HepG2 (cell line): Measurements from ENCODE around the gene C1orf74. TPM values are rescaled to one million over a fixed set of nuclear protein-coding genes. Genes with fewer than 3 reads are reported as not detected.

Experiments used
- ATAC-seq: fragments of 200-7000 bp; cut with Tn5 transposase; 3 replicates; pipeline ENCODE4 v1.9.1; 2020; ENCODE audit warnings: mild to moderate bottlenecking, moderate library complexity
- BruUV-seq: library from RNA; stranded (reverse); fragments of 400-500 nt; replicated peaks from 2 replicates; lab custom pipeline; 2021; lab: Mats Ljungman, UMichigan
- CTCF ChIA-PET: fragments of 300-600 bp; formaldehyde crosslinking; extraction: SDS; loops from one replicate; lab custom pipeline; 2021; ENCODE audit warnings: low total read pairs, inconsistent platforms, low intra/inter-chr PET ratio; lab: Yijun Ruan, JAX
- POLR2A ChIA-PET: fragments of 350-600 bp; sonication (Branson Sonifier 250); formaldehyde crosslinking; loops from one replicate; lab custom pipeline; 2020; ENCODE audit warnings: antibody characterized with exemption, inconsistent platforms; lab: Yijun Ruan, JAX
- DNase-seq: peaks from one replicate; pipeline ENCODE4 v3.0.0-alpha.2; 2015; ENCODE audit warnings: low spot score
- FAIRE-seq: peaks from 3 replicates; lab custom pipeline; 2011; peaks lifted over from hg19 to GRCh38; lab: Jason Lieb, UNC
- H2AFZ ChIP-seq: one replicate; pipeline ENCODE4 v1.6.1; 2011; ENCODE audit warnings: low read length, inconsistent platforms
- H3K27ac ChIP-seq: fragments of 300-600 bp; 3 replicates; pipeline ENCODE4 v1.8.0; 2011; ENCODE audit warnings: mixed run types, mild to moderate bottlenecking, mixed read lengths, low read length, inconsistent platforms; ENCODE audit not compliant: insufficient read depth; ENCODE audit errors: extremely low read length
- H3K27me3 ChIP-seq, 2 experiments: fragments of 200-600 bp in 1 of 2; 2 replicates in 1 of 2; 3 replicates in 1 of 2; pipeline versions ENCODE4 v1.6.0 to v1.8.0; 2011; ENCODE audit warnings: low read length in 2 of 2, mild to moderate bottlenecking in 2 of 2, moderate library complexity in 2 of 2, inconsistent platforms in 1 of 2; ENCODE audit not compliant: insufficient read depth in 2 of 2, control insufficient read depth in 1 of 2
- H3K36me3 ChIP-seq, 2 experiments: fragments of 200-600 bp in 1 of 2; replicated peaks in 1 of 2; 2 replicates in 1 of 2; 3 replicates in 1 of 2; pipeline versions ENCODE4 v1.5.1 to v1.8.0; 2011; ENCODE audit warnings: low read length in 2 of 2, inconsistent platforms in 1 of 2; ENCODE audit not compliant: insufficient read depth in 2 of 2, control insufficient read depth in 1 of 2
- H3K4me1 ChIP-seq: 2 replicates; pipeline ENCODE4 v1.5.1; 2012; ENCODE audit warnings: low read length, inconsistent platforms; ENCODE audit not compliant: insufficient read depth
- H3K4me2 ChIP-seq: 2 replicates; pipeline ENCODE4 v1.6.0; 2011; ENCODE audit warnings: low read depth, low read length, inconsistent platforms
- H3K4me3 ChIP-seq, 3 experiments: fragments of 200-600 bp in 1 of 3; sonication (generic), shearing (Covaris generic) in 1 of 3; replicated peaks in 1 of 3; 2 replicates each; pipeline ENCODE4 v1.5.1; 2011 to 2016; ENCODE audit warnings: low read length in 3 of 3, inconsistent platforms in 2 of 3, low read depth in 2 of 3, mild to moderate bottlenecking in 2 of 3, control low read depth in 1 of 3, mixed read lengths in 1 of 3; ENCODE audit not compliant: insufficient read depth in 1 of 3
- H3K79me2 ChIP-seq: one replicate; pipeline ENCODE4 v1.6.1; 2011; ENCODE audit warnings: low read length, inconsistent platforms; ENCODE audit not compliant: insufficient read depth
- H3K9ac ChIP-seq: 2 replicates; pipeline ENCODE4 v1.6.0; 2011; ENCODE audit warnings: mild to moderate bottlenecking, low read depth, low read length, inconsistent platforms; ENCODE audit not compliant: insufficient read depth
- H3K9me3 ChIP-seq: 2 replicates; pipeline ENCODE4 v1.5.1; 2012; ENCODE audit warnings: mild to moderate bottlenecking, low read length
- H4K20me1 ChIP-seq: 2 replicates; pipeline ENCODE4 v1.6.0; 2011; ENCODE audit warnings: inconsistent platforms, mild to moderate bottlenecking, low read length, moderate library complexity; ENCODE audit not compliant: insufficient read depth
- TMF1 ChIP-seq: sonication (generic); formaldehyde crosslinking; IDR thresholded peaks from 2 replicates; pipeline ENCODE4 v1.8.1; 2022; ENCODE audit warnings: low read depth, missing genetic modification reagents
- ZKSCAN8 ChIP-seq: IDR thresholded peaks from 2 replicates; pipeline ENCODE4 v1.6.1; 2016; ENCODE audit warnings: borderline replicate concordance, missing genetic modification reagents, missing compliant biosample characterization
- ZNF160 ChIP-seq: sonication (generic); formaldehyde crosslinking; IDR thresholded peaks from 2 replicates; pipeline ENCODE4 v1.8.0; 2022; ENCODE audit warnings: mild to moderate bottlenecking, inconsistent platforms, missing genetic modification reagents
- ZNF256 ChIP-seq: sonication (generic); formaldehyde crosslinking; conservative IDR thresholded peaks from 2 replicates; pipeline ENCODE4 v1.4.0; 2020; ENCODE audit warnings: missing genetic modification reagents
- ZNF431 ChIP-seq: sonication (generic); formaldehyde crosslinking; IDR thresholded peaks from 2 replicates; pipeline ENCODE4 v1.9.0; 2022; ENCODE audit warnings: missing genetic modification reagents, low read depth, mild to moderate bottlenecking, borderline replicate concordance
- ZNF589 ChIP-seq: sonication (generic); formaldehyde crosslinking; conservative IDR thresholded peaks from 2 replicates; pipeline ENCODE4 v1.8.0; 2022; ENCODE audit warnings: mild to moderate bottlenecking, moderate library complexity, missing genetic modification reagents
- ZNF891 ChIP-seq: sonication (generic); formaldehyde crosslinking; IDR thresholded peaks from 2 replicates; pipeline ENCODE4 v1.5.0; 2020; ENCODE audit warnings: mild to moderate bottlenecking, missing genetic modification reagents
- WGBS: methylation state at CpG from one replicate; pipeline ENCODE4 v1.1.6; 2017; ENCODE audit warnings: low lambda C conversion rate; 5-methylcytosine and 5-hydroxymethylcytosine counted together
- in situ Hi-C: cut with HindIII; loops from 2 replicates; pipeline ENCODE4 v1.10.0; 2017; ENCODE audit warnings: low pct_unique_long_range_greater_than_20kb; ENCODE audit not compliant: extremely low pct_ligation_motif_present
- intact Hi-C: fragments of 100-400 bp; cut with micrococcal nuclease; formaldehyde crosslinking; loops from one replicate; pipeline ENCODE4 v1.10.0; 2022; ENCODE audit not compliant: unreplicated experiment
- polyA plus RNA-seq, 8 experiments: library from polyadenylated mRNA; depleted of rRNA in 3 of 8; stranded (reverse) in 7 of 8; unstranded in 1 of 8; fragments of >200 nt; fragmentation: Illumina TruSeq in 4 of 8; extraction: Trizol in 4 of 8; gene quantifications; 2 replicates each; pipeline versions ENCODE4 v1.2.1 to v1.2.3, GENCODE V29; 2011 to 2016; ENCODE audit warnings: low read depth in 4 of 8, missing spikeins in 1 of 8, mixed read lengths in 1 of 8; ENCODE audit not compliant: insufficient read depth in 1 of 8
- total RNA-seq, 5 experiments: library from RNA; depleted of rRNA; stranded (reverse); fragments of >200 nt; fragmentation: Illumina TruSeq; extraction: Trizol; gene quantifications; 2 replicates each; pipeline ENCODE4 v1.2.3, GENCODE V29; 2016; ENCODE audit warnings: low read depth in 1 of 5
- TF ChIP-seq, protein P1 (sequence below): sonication (generic); formaldehyde crosslinking; IDR thresholded peaks from 2 replicates; pipeline ENCODE4 v1.5.0; 2020; ENCODE audit warnings: missing genetic modification reagents
- TF ChIP-seq, protein P2 (sequence below): sonication (generic); formaldehyde crosslinking; IDR thresholded peaks from 2 replicates; pipeline ENCODE4 v1.5.1; 2020; ENCODE audit warnings: mild to moderate bottlenecking, missing genetic modification reagents, moderate library complexity
- TF ChIP-seq, protein P3 (sequence below): IDR thresholded peaks from 2 replicates; pipeline ENCODE4 v1.6.1; 2016; ENCODE audit warnings: missing compliant biosample characterization, missing genetic modification reagents, borderline replicate concordance
- TF ChIP-seq, protein P4 (sequence below): sonication (generic); formaldehyde crosslinking; IDR thresholded peaks from 2 replicates; pipeline ENCODE4 v1.4.0; 2020; ENCODE audit warnings: missing genetic modification reagents, mild to moderate bottlenecking, borderline replicate concordance

C1orf74 gene
- total and polyA plus RNA-seq, 2 of the 13 experiments (the other 11 are each of a cell fraction or from before 2014, with no cell fraction given): 0.33 to 0.71 TPM

DNA sequence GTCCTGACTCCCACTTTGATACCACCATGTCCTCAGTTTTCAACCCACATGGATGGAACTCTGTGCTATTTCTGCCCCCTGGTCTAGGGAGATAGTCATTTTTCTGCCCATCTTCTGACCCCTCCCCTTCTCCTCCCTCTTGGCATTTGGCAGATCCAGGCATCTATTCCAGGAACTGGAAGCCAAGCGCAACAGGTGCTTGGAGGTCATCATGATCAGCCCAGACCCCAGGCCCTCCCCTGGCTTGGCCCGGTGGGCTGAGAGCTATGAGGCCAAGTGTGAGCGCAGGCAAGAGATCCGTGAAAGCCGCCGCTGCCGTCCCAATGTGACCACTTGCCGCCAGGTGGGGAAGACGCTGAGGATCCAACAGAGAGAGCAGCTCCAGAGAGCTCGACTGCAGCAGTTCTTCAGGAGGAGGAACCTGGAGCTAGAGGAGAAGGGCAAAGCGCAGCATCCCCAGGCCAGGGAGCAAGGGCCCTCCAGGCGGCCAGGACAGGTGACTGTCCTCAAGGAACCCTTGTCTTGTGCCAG, 24.5 kb downstream of the C1orf74 start:
- Histone ChIP-seq H2AFZ (no peak overlapping the region), H3K36me3 (no peaks in the 10 kb centered on the region), H3K27me3 (no peaks in the 10 kb centered on the region; a peak in 1 of 5 replicates), H3K4me2 (no peak overlapping the region), H3K4me1 (no peaks in the 10 kb centered on the region), H4K20me1 (no peaks in the 10 kb centered on the region), H3K4me3 (no peak overlapping the region), H3K9ac (no peak overlapping the region), H3K27ac (no peak overlapping the region), H3K9me3 (no peaks in the 10 kb centered on the region), H3K79me2 (no peaks in the 10 kb centered on the region)
- FAIRE-seq (no peak), DNase-seq (no peak), ATAC-seq (no peak)
- in situ Hi-C loops (no loop called here), intact Hi-C loops (no loop called here)
- BruUV-seq: no TSS peak
- POLR2A ChIA-PET: no interaction called here
- CTCF ChIA-PET: no interaction called here
- 5% methylated on average over 4 of the region's 12 CpGs for WGBS
- no peak for TF ChIP-seq ZKSCAN8 (CRISPR knock-in tag)
- TF ChIP-seq ZNF431: no peak
- no peak for TF ChIP-seq ZNF589 (CRISPR knock-in tag)
- no peak for TF ChIP-seq ZNF256 (CRISPR knock-in tag)
- TF ChIP-seq, protein P1, sequence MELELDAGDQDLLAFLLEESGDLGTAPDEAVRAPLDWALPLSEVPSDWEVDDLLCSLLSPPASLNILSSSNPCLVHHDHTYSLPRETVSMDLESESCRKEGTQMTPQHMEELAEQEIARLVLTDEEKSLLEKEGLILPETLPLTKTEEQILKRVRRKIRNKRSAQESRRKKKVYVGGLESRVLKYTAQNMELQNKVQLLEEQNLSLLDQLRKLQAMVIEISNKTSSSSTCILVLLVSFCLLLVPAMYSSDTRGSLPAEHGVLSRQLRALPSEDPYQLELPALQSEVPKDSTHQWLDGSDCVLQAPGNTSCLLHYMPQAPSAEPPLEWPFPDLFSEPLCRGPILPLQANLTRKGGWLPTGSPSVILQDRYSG (CRISPR knock-in tag): no peak
- TF ChIP-seq, protein P2, sequence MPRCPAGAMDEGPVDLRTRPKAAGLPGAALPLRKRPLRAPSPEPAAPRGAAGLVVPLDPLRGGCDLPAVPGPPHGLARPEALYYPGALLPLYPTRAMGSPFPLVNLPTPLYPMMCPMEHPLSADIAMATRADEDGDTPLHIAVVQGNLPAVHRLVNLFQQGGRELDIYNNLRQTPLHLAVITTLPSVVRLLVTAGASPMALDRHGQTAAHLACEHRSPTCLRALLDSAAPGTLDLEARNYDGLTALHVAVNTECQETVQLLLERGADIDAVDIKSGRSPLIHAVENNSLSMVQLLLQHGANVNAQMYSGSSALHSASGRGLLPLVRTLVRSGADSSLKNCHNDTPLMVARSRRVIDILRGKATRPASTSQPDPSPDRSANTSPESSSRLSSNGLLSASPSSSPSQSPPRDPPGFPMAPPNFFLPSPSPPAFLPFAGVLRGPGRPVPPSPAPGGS (CRISPR knock-in tag): no peak
- TF ChIP-seq, protein P3, sequence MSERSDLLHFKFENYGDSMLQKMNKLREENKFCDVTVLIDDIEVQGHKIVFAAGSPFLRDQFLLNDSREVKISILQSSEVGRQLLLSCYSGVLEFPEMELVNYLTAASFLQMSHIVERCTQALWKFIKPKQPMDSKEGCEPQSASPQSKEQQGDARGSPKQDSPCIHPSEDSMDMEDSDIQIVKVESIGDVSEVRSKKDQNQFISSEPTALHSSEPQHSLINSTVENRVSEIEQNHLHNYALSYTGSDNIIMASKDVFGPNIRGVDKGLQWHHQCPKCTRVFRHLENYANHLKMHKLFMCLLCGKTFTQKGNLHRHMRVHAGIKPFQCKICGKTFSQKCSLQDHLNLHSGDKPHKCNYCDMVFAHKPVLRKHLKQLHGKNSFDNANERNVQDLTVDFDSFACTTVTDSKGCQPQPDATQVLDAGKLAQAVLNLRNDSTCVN (CRISPR knock-in tag): no peak
- no peak for TF ChIP-seq TMF1 (CRISPR knock-in tag)
- TF ChIP-seq, protein P4, sequence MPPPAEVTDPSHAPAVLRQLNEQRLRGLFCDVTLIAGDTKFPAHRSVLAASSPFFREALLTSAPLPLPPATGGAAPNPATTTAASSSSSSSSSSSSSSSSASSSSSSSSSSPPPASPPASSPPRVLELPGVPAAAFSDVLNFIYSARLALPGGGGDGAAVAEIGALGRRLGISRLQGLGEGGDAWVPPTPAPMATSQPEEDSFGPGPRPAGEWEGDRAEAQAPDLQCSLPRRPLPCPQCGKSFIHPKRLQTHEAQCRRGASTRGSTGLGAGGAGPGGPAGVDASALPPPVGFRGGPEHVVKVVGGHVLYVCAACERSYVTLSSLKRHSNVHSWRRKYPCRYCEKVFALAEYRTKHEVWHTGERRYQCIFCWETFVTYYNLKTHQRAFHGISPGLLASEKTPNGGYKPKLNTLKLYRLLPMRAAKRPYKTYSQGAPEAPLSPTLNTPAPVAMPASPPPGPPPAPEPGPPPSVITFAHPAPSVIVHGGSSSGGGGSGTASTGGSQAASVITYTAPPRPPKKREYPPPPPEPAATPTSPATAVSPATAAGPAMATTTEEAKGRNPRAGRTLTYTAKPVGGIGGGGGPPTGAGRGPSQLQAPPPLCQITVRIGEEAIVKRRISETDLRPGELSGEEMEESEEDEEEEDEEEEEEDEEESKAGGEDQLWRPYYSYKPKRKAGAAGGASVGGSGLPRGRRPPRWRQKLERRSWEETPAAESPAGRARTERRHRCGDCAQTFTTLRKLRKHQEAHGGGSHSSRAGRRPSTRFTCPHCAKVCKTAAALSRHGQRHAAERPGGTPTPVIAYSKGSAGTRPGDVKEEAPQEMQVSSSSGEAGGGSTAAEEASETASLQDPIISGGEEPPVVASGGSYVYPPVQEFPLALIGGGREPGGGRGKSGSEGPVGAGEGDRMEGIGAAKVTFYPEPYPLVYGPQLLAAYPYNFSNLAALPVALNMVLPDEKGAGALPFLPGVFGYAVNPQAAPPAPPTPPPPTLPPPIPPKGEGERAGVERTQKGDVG (CRISPR knock-in tag): no peak
- TF ChIP-seq ZNF160 (CRISPR knock-in tag): no peak
- no peak for TF ChIP-seq ZNF891 (CRISPR knock-in tag)
